OCI-LY3 (cell line): ENCODE measurements around the gene NOD2.

Source experiments
- EZH2phosphoT487 ChIP-seq: fragments of 200-600 bp; shearing (Covaris generic); IDR thresholded peaks from 2 replicates; pipeline ENCODE4 v1.6.1; 2018; ENCODE audit warnings: antibody characterized with exemption, mixed run types, low read depth
- TF ChIP-seq, protein P1 (sequence below): fragments of 200-600, 300-600 bp; sonication (generic); IDR thresholded peaks from 2 replicates; pipeline ENCODE4 v1.5.1; 2014; ENCODE audit warnings: antibody characterized with exemption, low read length, low read depth

DNA sequence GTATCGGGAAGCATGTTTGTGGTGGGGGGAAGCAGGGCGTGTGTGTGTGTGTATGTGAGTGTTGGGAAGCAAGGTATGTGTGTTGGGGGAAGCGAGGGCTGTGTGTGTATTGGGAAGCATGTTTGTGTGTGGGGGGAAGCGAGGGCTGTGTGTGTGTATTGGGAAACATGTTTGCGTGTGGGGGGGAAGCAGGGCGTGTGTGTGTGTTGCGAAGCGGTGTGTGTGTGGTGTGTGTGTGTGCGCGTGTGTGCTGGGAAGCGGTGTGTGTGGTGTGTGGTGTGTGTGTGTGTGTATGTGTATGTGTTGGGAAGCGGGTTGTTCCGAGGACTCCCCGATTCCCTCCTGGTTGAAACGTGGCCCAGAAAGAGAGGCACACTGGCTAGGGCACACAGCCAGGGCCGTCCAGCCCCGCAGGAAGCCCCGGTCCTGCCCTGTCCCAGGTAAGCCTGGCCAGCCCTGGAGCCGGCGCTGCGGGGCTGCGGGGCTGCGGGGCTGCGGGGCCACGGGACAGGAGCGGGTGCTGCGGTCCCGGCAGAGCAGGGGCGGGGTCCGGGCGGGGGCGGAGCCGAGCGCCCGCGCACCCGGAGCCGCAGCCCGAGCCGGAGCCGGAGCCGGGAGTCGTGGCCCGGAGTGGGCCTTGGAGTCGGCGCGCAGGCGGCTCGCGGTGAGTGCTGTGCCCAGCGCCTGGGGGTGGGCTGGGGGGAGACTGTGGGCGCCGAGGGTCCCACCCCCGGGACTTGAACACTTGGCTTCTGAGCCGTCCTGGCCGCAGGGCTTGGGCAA lies at the start of gene NOD2:
- TF ChIP-seq, protein P1, sequence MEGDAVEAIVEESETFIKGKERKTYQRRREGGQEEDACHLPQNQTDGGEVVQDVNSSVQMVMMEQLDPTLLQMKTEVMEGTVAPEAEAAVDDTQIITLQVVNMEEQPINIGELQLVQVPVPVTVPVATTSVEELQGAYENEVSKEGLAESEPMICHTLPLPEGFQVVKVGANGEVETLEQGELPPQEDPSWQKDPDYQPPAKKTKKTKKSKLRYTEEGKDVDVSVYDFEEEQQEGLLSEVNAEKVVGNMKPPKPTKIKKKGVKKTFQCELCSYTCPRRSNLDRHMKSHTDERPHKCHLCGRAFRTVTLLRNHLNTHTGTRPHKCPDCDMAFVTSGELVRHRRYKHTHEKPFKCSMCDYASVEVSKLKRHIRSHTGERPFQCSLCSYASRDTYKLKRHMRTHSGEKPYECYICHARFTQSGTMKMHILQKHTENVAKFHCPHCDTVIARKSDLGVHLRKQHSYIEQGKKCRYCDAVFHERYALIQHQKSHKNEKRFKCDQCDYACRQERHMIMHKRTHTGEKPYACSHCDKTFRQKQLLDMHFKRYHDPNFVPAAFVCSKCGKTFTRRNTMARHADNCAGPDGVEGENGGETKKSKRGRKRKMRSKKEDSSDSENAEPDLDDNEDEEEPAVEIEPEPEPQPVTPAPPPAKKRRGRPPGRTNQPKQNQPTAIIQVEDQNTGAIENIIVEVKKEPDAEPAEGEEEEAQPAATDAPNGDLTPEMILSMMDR: no peak
- TF ChIP-seq EZH2phosphoT487: no peak
